22Rv1 (cell line): ENCODE measurements around the gene ZNF865.
A peak's percentile ranks its signal among the peaks of the same experiment; 100 is the strongest.

ENCODE experiments used
- H3K27ac ChIP-seq: fragments of 450-650 bp; 2 replicates; pipeline ENCODE4 v1.5.1; 2017
- CTCF ChIP-seq: fragments of 450-650 bp; IDR thresholded peaks from 2 replicates; pipeline ENCODE4 v1.5.1; 2017; ENCODE audit warnings: mild to moderate bottlenecking
- ZFX ChIP-seq: fragments of 450-650 bp; IDR thresholded peaks from 2 replicates; pipeline ENCODE4 v1.6.1; 2017; ENCODE audit warnings: antibody characterized with exemption, borderline replicate concordance

ZNF865 gene

GRCh38 chr19:55584871-55585270 is 20.6 kb upstream of the ZNF865 start:
- no peak for TF ChIP-seq CTCF
- no peak for TF ChIP-seq ZFX
- no peak overlapping the region for H3K27ac ChIP-seq

- no peak overlapping the region; the same call in 1 of the 2 replicates for H3K27ac ChIP-seq
- TF ChIP-seq ZFX: no peak
- no peak for TF ChIP-seq CTCF
Observed at GRCh38 chr19:55585658-55586339, 19.6 kb upstream of the ZNF865 start.

- TF ChIP-seq ZFX: no peak
Observed at GRCh38 chr19:55586976-55587668, 18.3 kb upstream of the ZNF865 start.

GRCh38 chr19:55588738-55589137 is 16.7 kb upstream of the ZNF865 start:
- no peak overlapping the region for H3K27ac ChIP-seq
- no peak for TF ChIP-seq ZFX
- no peak for TF ChIP-seq CTCF

More at GRCh38 chr19:55586976-55587668, 18.3 kb upstream of the ZNF865 start:
- H3K27ac ChIP-seq: peak overlapping the region; percentile 70

- H3K27ac ChIP-seq: no peak overlapping the region
- TF ChIP-seq ZFX: no peak
- TF ChIP-seq CTCF: no peak
Observed at GRCh38 chr19:55590109-55590508, 15.3 kb upstream of the ZNF865 start.

GRCh38 chr19:55590617-55591016 is 14.8 kb upstream of the ZNF865 start:
- peak overlapping the region; percentile 65 for H3K27ac ChIP-seq
- TF ChIP-seq ZFX: no peak
- TF ChIP-seq CTCF: no peak

- TF ChIP-seq ZFX: no peak
- TF ChIP-seq CTCF: no peak
- H3K27ac ChIP-seq: peak overlapping the region; percentile 65
Observed at GRCh38 chr19:55591555-55591954, 13.9 kb upstream of the ZNF865 start.
